GM19328 (cell line): Measurements from ENCODE around the gene CCDC83.
A peak's percentile ranks its signal among the peaks of the same experiment; 100 is the strongest.
"Not testable (repeated sequence)": the region's sequence is repeated elsewhere in the genome, so short reads cannot be mapped to it uniquely, and the experiment has no call there.

Experiments used
- ATAC-seq: cut with Tn5 transposase; IDR thresholded peaks from one replicate; pipeline ENCODE4 v1.9.1; 2021; ENCODE audit warnings: mild to moderate bottlenecking, moderate library complexity; ENCODE audit not compliant: unreplicated experiment

The CCDC83 gene

DNA sequence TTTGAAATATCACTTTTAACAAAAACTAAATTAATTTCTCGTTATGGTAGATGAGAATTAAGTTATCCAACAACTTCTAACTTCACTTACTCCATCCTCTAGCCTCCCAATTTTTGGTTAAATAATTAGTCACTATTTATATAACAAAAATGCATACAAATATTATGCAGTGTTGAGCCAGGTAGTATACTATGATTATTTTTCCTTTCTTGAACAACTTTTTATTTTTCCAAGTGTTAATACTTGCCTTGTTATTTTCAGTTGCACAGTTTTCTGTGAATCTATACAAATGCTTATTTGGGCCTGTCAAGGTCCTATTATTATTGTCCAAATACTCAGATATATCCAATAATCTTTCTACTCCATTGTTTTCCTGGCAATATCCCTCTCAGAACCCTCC, 19.9 kb upstream of the CCDC83 start:
- no peak for ATAC-seq

DNA sequence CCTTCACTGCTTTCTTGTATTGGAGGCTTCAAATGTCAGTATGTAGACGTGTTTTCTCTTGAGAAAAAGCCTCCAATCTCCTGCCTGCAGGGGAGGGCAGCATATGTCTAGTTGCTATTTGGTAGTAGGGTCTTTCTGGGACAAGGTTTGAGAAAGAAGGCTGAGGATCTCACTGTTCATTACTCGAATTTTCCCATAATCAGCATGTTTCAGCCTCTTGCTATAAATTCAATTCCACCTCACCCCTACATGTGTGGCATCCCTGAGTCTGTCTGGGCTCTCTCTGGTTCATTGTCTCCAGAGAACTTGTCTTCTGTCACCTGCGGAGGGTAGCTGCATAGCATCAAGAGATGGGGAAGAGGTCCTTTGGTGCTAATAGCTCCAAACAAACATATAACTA, 19.5 kb upstream of the CCDC83 start:
- no peak for ATAC-seq

DNA sequence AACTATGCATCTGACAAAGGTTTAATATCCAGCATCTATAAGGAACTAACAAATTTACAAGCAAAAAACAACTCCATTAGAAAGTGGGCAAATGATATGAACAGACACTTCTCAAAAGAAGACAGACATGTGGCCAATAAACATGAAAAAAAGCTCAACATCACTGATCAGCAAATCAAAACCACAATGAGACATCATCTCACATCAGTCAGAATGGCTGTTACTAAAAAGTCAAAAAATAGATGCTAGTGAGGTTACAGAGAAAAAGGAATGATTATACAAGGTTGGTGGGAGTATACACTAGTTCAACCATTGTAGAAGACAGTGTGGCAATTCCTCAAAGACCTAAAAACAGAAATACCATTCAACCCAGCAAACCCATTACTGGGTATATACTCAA, 14.3 kb upstream of the CCDC83 start:
- not testable (repeated sequence) for ATAC-seq

DNA sequence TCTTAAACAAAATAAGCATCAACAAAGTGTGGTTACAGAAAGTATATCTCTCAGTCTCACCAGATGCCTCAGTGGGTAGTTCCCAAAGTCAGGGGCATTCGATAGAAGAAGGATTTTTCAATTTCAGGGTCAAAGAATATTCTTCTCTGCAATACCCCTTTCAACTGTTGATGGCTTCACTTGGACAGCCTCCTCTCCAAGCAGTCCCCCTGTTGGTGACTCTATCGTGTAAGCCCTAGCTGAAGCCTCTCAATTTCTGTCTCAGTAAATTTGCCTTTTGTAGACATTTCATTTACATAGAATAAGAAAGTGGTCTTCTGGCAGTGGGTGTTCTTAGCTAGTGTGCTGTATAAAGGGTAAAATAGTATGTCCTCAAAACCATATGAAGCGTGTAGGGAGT, 11.3 kb upstream of the CCDC83 start:
- ATAC-seq, result no peak

DNA sequence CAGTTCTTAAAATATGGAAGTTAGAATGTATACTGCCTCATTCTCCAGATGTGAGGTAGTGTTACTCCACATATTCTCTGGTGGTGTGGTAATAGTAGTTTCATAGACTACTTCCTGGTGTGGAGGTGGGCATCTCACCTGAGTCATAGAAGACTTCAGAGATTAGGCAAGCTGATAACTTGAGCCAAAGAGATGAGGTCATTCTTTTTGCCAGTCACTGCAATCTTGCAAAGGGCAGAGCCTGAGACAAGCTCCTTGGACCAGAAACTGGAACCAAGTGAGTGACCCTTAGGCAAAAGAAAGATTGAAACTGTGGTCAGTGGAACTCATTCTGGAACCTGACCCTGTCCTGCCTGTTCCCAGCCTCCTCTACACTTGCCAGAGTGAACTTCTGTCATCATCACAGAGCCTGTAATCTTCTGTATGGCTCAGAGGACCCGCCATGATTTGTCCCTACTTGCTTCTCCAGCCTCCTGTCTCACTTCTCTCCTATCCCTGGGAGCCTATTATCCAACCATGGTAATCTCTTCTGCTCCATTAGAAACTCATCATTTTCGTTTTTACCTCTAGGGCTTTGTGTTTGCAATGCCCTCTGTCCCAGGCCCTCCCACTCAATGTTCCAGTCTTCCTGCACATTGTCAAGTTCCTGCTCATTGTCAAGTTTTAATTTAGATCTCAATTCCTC, 10.6 kb upstream of the CCDC83 start:
- no peak for ATAC-seq

DNA sequence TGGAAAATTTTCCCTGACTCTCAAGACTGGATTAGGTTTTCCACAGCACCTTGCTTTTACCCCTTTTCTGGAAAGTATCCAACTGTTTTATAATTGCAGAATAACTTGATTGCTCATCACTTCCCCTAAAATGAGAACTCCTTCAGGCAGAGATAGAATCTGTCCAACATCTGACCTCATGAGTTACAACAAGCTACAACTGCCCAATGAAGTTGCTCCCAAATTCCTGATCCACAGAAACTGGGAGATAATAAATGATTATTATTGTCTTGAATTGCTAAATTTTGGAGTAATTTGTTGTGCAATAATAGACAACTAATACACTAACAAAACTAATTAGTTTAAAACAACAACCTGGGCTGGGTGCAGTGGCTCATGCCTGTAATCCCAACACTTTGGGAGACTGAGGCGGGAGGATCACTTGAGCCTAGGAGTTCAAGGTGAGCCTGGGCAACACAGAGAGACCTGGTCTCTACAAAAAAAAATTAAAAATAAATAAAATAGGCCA, 10.0 kb upstream of the CCDC83 start:
- ATAC-seq, result no peak

DNA sequence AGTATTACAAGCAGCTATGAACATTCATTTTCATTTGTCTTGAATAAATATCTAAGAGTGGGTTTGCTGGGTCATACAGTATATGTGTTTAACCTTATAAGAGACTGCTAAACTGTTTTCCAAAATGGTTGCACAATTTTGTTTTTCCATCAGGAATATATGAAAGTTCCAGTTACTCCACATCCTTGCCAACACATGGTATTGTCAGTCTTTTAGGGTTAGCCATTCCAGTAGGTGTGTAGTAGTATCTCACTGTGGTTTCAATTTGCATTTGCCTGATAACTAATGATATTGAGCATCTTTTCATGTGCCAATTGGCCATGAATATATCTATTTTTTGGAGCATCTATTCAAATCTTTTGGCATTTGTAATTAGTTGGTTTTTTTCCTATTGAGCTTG, 7.7 kb upstream of the CCDC83 start:
- no peak for ATAC-seq

DNA sequence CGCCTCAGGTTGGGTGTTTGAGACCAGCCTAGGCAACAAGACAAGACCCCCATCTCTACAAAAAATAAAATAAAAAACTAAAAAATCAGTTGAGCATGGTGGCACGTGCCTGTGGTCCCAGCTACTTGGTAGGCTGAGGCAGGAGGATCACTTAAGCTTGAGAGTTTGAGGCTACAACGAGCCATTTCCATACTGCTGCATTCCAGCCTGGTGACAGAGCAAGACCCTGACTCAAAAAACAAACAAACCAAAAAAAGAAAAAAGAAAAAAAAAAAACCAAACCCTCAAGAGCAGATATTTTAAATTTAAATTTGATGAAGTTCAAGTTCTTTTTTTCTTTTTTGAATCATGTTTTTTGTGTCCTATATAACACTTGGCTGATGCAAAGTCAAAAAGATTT, 7.2 kb upstream of the CCDC83 start:
- no peak for ATAC-seq

DNA sequence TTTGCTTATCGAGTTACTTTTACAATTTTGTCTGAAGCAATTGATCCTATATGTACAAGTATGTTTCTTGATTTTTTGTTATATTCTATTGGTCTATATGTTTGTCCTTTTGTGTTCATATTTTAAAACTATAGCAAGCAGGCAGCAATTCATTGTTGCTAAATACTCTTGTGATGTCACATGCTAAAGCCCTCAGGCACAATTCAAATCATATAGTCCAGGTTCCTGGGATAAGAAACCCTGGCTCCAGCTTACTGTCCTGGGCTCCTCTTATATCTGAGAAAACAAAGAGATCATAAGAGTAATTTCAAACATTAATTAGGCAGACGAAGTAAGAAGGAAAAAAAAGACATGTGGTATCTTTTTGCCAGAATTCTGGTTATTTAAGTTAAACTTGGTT, 6.6 kb upstream of the CCDC83 start:
- ATAC-seq, result no peak

DNA sequence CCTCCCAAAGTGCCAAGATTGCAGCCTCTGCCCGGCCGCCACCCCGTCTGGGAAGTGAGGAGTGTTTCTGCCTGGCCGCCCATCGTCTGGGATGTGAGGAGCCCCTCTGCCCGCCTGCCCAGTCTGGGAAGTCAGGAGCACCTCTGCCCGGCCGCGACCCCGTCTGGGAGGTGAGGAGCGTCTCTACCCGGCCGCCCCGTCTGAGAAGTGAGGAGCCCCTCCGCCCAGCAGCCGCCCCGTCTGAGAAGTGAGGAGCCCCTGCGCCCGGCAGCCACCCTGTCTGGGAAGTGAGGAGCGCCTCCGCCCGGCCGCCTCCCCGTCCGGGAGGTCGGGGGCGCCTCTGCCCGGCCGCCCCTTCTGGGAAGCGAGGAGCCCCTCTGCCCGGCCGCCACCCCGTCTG, 2.4 kb upstream of the CCDC83 start:
- ATAC-seq, result not testable (repeated sequence)

DNA sequence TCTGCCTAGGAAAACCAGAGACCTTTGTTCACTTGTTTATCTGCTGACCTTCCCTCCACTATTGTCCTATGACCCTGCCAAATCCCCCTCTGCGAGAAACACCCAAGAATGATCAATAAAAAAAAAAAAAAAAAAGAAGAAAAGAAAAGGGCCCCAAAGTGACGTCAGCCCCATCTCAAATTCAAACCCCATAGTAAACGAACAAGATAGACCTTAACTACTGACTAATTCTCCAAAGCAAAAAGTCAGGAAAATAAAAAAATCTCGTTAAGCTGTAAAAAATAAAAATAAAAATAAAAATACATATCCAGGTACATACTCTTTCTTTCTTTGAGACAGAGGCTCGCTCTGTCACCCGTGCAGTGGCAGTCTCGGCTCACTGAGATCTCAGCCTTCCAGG, 1.6 kb upstream of the CCDC83 start:
- not testable (repeated sequence) for ATAC-seq

DNA sequence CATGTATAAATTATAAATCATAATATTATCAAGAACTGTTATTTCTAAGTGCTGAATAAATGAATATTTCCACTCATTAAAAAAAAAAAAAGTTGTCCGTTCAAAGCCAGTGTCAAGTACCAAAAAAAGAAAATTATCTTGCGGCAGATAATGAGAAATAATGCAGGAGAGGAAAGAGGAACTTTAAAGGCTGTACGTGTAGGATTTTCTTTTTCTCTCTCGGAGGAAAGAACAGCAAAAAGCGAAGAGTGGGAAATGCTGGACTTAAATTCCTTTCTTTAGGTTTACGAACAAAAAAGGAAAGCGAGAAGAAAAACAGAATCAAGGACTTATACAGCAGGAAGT, 999 bp upstream of the CCDC83 start:
- ATAC-seq, result no peak

DNA sequence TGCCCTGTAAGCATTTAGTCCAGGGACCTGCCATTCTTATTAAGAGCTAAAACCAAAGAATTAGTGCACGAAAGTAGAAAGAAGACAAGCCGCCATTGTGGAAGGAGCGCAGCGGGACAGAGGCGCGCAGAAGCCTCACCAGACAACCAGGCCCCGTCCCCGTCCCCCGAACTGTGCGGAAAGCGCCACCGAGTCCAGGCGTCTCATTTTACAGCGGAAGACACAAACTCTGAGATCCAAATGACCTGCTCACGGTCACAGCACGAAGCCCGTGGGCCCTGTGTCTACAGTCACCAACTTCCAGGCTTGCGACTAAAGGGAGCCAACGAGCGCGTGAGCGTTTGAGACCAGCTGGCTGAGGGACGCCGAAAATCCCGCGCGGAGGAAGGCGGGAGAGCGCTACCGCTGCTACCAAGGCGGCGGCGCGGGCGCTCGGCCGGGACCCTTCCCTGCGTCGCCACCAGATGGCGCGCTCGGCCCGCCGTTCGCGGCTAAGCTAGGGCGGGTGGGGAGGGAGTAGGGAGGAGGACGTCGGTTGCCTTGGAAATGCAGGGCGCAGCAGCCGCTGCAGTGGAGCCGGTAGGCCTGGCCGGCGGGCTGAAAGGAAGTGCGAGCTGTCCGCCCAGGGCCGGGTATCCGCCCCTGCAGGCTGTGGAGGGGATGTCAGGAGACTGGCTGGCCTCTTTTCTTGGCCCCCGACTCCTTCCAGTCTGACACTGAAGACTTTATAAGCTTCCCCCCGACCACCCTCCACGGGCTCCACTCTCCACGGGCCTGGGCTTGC, 434 bp upstream of the CCDC83 start:
- peak; percentile 99 for ATAC-seq

DNA sequence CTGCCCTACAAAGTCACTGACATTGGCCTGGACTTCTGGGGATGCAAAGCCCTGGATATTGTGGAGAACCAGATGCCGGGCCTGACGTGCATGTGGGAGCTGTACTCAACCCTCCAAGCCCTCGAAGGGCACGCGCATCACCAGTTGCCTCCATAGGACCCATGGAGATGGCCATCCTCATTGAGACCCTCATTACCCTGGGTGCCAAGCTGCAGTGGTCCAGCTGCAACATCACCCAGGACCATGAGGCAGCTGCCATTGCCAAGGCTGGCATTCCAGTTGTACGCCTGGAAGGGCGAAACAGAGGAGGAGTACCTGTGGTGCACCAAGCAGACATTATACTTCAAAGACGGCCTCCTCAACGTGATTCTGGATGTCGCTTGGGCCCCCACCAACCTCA, 1.9 kb downstream of the CCDC83 start:
- ATAC-seq, result no peak

DNA sequence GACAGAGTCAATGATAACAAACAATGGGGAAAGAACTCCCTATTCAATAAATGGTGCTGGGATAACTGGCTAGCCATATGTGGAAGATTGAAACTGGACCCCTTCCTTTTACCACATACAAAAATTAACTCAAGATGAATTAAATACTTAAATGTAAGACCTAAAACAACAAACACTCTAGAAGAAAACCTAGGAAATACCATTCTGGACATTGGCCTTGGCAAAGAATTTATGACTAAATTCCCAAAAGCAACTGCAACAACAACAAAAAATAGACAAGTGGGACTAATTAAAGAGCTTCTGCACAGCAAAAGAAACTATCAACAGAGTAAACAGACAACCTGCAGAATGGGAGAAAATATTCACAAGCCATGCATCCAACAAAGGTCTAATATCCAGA, 4.4 kb downstream of the CCDC83 start:
- ATAC-seq, result not testable (repeated sequence)

DNA sequence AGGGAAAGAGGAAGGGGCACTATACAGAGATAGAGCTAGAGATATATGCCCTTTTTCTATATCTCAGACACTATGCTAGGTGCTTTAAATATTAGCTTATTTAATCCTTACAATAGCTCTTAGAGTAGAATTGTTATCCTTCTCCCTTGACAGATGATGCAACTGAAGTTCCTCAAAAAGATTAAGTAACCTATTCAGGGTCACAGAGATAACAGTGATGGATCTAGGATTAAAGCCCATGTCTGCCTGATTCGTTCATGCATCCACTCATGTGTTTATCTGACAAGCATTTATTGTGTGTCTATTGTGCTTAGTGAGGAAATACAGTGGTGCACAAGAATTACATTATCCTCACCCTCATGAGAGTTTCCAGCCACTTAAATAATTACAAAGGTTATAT, 8.7 kb downstream of the CCDC83 start:
- ATAC-seq, result no peak

DNA sequence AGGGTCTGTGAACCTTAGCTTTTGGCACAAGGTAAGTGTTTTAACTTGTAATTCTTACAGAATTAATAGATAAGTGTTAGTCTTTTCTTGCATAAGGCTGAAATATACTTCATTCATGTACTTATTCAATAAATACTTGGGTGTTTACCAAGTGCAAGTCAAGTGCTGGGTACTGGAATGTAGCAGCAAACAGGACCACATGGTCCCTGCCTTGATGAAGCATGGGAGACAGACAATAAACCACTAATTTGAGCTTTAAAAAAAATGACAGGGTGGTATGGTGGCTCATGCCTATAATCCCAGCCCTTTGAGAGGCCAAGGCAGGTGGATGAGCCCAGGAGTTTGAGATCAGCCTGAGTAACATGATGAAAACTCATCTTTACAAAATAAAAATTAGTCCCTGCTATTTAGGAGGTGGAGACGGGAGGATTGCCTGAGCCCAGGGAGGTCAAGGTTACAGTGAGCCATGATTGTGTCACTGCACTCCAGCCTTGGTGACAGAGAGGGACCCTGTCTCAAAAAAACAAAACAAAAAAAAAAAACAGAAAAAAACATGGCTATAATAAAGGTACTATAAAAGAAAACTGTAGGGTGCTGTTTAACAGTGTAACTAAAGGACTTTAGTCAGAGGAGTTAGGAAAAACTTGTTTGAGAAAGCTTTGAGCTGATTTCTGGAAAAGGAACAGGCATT, 11.1 kb downstream of the CCDC83 start:
- ATAC-seq, result no peak

DNA sequence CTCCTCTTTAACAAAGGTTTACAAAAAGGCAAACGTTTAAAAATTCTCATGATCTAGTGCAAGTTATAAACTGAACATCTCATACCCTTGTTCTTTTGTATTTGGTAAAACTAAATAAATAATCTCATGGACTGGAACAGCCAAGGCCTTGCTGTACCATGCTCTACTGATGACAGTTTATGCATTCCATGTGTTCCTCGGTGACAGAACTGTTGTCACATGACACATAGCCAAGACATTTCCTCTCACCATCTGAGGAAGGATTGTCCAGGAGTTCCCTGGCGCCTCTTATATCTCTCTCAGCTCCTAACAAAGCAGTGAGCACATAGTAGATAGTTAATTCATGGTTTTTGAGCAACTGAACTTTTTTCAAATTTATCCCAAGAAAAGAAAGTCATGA, 12.6 kb downstream of the CCDC83 start:
- ATAC-seq, result no peak

DNA sequence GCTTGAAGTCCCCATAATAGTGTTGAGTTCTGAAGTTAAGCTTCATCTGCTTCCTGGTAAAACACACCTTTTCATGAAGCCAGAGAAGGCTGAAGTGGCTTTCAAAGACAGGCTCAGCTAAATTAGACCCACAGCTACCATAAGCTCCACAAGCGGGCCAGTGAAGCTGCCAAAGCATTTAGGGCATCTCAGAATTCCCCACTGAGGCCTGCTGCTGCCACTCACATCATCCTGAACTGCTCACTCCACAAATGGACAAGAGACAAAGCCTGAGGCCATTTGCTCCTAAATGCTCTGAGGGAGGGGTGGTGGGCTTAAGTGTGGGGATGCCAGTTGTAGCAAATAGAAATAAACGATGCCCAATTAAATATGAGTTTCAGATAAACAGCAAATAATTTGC, 14.6 kb downstream of the CCDC83 start:
- no peak for ATAC-seq

DNA sequence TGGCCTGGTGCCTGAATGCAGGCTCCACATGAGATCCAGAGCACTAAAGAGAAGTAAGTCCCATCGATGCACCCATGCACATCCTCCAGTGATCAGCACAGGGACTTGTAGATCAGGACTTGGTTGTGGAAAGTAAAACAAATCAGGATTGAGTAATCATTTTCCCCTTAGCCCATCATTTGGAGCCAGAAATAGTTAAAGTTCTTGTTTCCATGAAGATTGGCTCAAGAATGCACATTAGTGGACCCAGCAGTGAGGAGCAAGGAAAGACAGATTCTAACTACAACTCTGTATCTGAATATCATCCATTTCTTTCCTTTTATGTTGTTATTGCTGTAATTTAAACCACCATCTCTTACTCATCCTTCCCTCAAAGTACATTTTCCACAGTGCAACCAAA, 19.1 kb downstream of the CCDC83 start:
- no peak for ATAC-seq

DNA sequence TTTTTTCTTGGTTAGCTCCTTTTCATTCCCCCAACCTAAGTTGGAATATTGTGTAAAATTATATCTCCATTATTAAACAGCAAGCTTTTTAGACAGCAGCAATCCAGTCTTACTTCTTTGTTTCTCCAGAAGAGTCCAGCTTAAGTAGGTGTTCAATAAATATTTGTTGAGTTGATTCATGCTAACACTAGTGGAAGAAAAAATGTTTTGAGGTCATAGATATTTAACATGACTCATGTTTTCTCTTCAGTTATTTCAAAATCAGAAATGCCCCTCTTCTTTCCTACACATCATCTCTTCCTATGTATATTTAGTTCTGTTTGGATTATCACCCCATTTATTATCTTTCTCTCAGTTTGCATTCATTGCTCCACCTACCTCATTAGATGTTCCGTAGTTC, 20.3 kb downstream of the CCDC83 start:
- no peak for ATAC-seq

DNA sequence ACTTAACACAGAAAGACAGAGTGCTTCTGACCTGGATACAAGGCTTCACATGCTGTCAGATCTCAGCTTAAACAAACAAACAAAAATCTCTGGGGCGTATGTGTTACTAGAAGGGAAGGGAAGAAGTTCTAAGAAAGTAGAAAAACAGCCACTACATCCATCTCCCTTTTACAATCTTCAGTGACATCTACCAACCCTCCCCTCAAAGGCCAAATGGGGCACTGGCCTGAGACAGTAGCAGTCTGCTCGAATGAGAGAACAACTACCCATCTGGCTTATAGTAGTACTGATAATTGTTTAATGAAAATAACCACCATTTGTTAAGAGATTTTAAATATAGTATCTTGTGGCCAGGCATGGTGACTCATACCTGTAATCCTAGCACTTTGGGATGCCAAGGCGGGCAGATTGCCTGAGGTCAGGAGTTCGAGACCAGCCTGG, 29.4 kb downstream of the CCDC83 start:
- no peak for ATAC-seq
